ENCODE results near the gene CEP72. TPM values are rescaled to one million over a fixed set of nuclear protein-coding genes. Genes with fewer than 3 reads are reported as not detected.
A peak's percentile ranks its signal among the peaks of the same experiment; 100 is the strongest.
"Not testable (repeated sequence)": the region's sequence is repeated elsewhere in the genome, so short reads cannot be mapped to it uniquely, and the experiment has no call there.

Gene CEP72
- total RNA-seq, 4 donors from 2014 or later, result 2.2 to 33.8 (median 4.5) TPM

- no peaks in the 10 kb centered on the region for H3K27me3 ChIP-seq
- H3K9me3 ChIP-seq, result no peaks in the 10 kb centered on the region
- H3K27ac ChIP-seq, result peak overlapping the region in 1 of 4 donors; percentile 58
- H3K4me1 ChIP-seq, result peaks cover 0 to 41% (median 16%) of the 10 kb centered on the region in 4 donors
- no peaks in the 10 kb centered on the region for H3K36me3 ChIP-seq
- no peak for TF ChIP-seq POLR2A (IDR thresholded peaks at IDR 0.05)
- no peak overlapping the region for H3K4me3 ChIP-seq
- peak in 1 of 3 donors; percentile 46 for DNase-seq
Observed at GRCh38 chr5:674630-675011, 62.5 kb downstream of the CEP72 start.

DNA sequence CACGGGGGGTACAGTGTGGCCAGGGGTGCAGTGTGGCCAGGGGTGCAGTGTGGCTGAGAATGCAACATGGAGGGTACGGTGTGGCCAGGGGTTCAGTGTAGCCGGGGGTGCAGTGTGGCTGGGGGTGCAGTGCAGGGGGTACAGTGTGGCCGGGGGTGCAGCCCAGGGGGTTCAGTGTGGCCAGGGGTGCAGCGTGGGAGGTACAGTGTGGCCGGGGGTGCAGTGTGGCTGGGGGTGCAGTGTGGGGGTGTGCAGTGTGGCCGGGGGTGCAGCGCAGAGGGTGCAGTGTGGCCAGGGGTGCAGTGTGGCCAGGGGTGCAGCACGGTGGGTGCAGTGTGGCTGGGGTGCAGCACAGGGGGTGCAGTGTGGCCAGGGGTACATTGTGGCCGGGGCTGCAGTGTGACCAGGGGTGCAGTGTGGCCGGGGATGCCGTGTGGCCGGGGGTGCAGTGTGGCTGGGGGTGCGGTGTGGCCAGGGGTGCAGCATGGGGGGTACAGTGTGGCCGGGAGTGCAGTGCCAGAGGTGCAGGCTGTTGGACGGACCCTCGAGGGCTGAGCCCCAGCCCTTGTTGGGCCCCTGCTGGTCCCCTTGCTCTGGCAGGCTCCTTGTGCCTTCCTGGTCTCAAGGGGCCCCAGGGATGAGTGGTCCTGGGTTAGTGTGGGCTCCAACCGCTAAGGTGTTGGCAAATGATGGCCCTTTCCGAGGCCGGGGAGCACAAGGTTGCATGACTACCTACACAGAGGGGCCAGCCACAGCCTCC, 63.2 kb downstream of the CEP72 start:
- no peaks in the 10 kb centered on the region for H3K9me3 ChIP-seq
- no peaks in the 10 kb centered on the region for H3K36me3 ChIP-seq
- no peaks in the 10 kb centered on the region for H3K27me3 ChIP-seq
- H3K4me3 ChIP-seq, result no peak overlapping the region
- H3K27ac ChIP-seq, result no peak overlapping the region
- DNase-seq, result peak in 1 of 3 donors; percentile 49
- TF ChIP-seq, protein P1, sequence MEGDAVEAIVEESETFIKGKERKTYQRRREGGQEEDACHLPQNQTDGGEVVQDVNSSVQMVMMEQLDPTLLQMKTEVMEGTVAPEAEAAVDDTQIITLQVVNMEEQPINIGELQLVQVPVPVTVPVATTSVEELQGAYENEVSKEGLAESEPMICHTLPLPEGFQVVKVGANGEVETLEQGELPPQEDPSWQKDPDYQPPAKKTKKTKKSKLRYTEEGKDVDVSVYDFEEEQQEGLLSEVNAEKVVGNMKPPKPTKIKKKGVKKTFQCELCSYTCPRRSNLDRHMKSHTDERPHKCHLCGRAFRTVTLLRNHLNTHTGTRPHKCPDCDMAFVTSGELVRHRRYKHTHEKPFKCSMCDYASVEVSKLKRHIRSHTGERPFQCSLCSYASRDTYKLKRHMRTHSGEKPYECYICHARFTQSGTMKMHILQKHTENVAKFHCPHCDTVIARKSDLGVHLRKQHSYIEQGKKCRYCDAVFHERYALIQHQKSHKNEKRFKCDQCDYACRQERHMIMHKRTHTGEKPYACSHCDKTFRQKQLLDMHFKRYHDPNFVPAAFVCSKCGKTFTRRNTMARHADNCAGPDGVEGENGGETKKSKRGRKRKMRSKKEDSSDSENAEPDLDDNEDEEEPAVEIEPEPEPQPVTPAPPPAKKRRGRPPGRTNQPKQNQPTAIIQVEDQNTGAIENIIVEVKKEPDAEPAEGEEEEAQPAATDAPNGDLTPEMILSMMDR (IDR thresholded peaks at IDR 0.05), result no peak
- no peak for TF ChIP-seq POLR2A (IDR thresholded peaks at IDR 0.05)
- H3K4me1 ChIP-seq, result peaks cover 0 to 41% (median 16%) of the 10 kb centered on the region in 4 donors

GRCh38 chr5:675871-676698, 63.9 kb downstream of the CEP72 start:
- no peaks in the 10 kb centered on the region for H3K36me3 ChIP-seq
- H3K9me3 ChIP-seq, result no peaks in the 10 kb centered on the region
- DNase-seq, result peak; percentile 12 to 45 (median 41)
- no peaks in the 10 kb centered on the region for H3K27me3 ChIP-seq
- no peak overlapping the region for H3K27ac ChIP-seq
- H3K4me1 ChIP-seq, result peaks cover 0 to 39% (median 16%) of the 10 kb centered on the region in 4 donors
- TF ChIP-seq, protein P1 (IDR thresholded peaks at IDR 0.05), result no peak
- TF ChIP-seq POLR2A (IDR thresholded peaks at IDR 0.05), result no peak
- H3K4me3 ChIP-seq, result no peak overlapping the region

- no peaks in the 10 kb centered on the region for H3K9me3 ChIP-seq
- peak in 1 of 3 donors; percentile 3 for DNase-seq
- no peak for TF ChIP-seq POLR2A (IDR thresholded peaks at IDR 0.05)
- TF ChIP-seq, protein P1 (IDR thresholded peaks at IDR 0.05), result no peak
Observed at GRCh38 chr5:676699-677076, 64.5 kb downstream of the CEP72 start.

DNA sequence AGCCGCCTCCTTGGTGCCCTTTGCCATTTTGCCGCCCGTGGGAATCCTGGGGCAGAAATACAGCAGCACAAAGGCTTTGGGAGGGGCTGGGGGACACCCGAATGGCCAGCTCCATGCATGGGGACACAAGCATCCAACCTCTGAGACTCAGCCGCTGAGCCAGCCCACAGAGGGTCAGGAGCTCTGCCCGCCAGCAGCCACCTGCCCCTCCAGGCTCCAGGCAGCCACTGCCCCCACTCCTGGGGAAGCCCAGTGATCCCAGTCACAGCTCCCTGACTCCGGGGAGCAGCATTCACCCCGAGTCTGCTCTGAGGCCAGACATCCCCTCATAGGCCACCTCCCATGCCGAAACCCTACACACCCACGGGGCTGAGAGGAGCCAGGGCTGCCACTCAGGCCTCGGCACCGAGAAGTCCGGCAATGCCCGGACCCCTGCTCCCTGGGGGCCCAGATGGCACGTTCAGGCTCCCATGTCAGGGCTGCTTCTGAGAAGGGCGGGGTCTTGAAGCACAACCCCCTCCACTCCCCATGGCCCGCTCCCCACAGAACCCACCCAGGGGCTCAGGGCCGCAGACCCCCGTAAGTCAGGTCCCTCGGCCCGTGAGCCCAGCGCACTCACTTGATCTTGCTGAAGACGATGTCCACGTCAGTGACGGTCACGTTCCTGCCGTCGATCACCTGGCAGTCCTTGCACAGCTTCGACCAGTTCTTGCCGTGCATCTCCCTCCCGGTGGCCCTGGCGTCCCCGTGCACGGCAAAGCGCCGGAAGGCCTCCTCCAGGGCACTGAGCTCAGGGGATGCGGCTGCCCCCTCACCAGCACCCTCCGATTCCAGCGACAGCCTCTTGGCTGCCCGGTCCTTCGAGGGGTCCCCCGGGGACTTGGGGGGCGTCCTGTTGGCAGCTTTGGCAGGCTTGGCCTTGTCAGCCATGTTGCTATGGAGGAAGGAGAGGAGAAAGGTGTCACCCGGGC, 65.3 kb downstream of the CEP72 start:
- DNase-seq, result peak; percentile 8 to 42 (median 40)
- H3K4me1 ChIP-seq, result peaks cover 0 to 26% (median 7%) of the 10 kb centered on the region in 4 donors
- no peak for TF ChIP-seq POLR2A (IDR thresholded peaks at IDR 0.05)
- TF ChIP-seq, protein P1 (IDR thresholded peaks at IDR 0.05), result no peak

More at GRCh38 chr5:676699-677076, 64.5 kb downstream of the CEP72 start:
- H3K4me3 ChIP-seq, result no peak overlapping the region
- peaks cover 0 to 33% (median 13%) of the 10 kb centered on the region in 4 donors for H3K4me1 ChIP-seq
- no peaks in the 10 kb centered on the region for H3K36me3 ChIP-seq
- no peaks in the 10 kb centered on the region for H3K27me3 ChIP-seq
- no peak overlapping the region for H3K27ac ChIP-seq

DNA sequence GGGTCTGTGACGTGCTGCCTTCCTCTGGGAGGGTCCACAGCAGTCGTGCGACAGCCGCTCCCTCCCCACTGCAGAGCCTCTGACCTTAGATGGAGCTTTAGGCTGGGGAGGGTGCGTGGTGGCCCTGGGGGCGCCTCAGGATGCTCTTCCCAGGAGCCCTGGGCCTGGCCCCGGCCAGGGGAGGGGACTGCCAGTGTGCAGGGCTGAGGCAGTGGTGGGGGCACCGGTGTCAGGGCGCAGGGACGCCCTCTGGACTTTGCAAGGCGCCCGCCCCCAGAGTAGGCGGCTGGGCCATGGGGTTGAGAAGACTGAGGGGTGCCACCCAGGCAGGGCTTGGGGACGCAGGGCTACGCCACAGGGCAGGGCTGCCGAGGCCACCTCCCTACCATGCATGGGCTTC, 66.4 kb downstream of the CEP72 start:
- not testable (repeated sequence) for H3K36me3 ChIP-seq

More for the DNA sequence above, 65.3 kb downstream of the CEP72 start:
- Histone ChIP-seq H3K27me3 (no peaks in the 10 kb centered on the region), H3K27ac (no peak overlapping the region), H3K9me3 (no peaks in the 10 kb centered on the region), H3K4me3 (no peak overlapping the region), H3K36me3 (no peaks in the 10 kb centered on the region)

DNA sequence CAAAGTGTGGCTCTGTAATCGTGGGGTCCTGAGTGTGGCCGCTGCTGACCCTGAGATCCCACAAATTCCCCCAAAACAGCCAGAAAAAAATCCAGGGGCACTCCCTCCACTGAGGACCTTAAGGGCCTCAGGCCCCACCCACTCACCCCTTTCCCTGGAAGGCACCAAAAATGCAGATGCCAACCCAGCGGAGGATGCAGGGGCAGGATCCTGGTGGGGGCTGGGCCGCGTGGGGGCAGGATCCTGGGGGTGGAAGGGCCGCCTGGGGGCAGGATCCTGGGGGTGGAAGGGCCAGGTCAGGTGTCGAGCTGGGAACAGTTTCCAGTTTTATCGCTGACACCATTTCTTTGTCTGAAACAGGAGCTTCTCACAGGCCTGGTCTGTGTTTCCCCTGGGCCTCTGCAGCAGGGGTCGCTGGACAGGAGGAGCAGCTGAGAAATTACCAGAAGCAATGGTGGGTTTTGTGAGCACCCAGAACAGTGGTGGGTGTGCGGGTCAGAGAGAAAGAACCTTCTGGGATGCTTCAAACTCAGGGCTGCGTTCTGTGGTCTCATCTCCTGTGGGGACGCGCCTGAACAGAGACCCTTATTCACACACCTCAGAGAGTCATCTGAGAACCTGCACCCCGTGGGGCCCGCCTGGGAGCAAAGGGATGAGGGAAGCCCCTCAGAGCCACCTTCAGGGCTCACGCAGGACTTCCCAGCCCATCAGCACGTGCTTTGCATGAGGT, 67.2 kb downstream of the CEP72 start:
- H3K9me3 ChIP-seq, H3K4me1 ChIP-seq, H3K27me3 ChIP-seq, H3K36me3 ChIP-seq, H3K4me3 ChIP-seq, H3K27ac ChIP-seq: not testable (repeated sequence)
- DNase-seq, result peak; percentile 10 to 20 (median 19)

More for the DNA sequence above, 66.4 kb downstream of the CEP72 start:
- not testable (repeated sequence) for H3K27ac ChIP-seq, H3K4me3 ChIP-seq, H3K27me3 ChIP-seq, H3K9me3 ChIP-seq
- DNase-seq, result peak in 2 of 3 donors; percentile 31 to 34
- peaks cover 0 to 15% (median 2%) of the 10 kb centered on the region in 4 donors for H3K4me1 ChIP-seq

- not testable (repeated sequence) for H3K36me3 ChIP-seq, H3K4me1 ChIP-seq, H3K27me3 ChIP-seq, H3K27ac ChIP-seq, H3K9me3 ChIP-seq, H3K4me3 ChIP-seq
- peak in 1 of 3 donors; percentile 10 for DNase-seq
Observed at GRCh38 chr5:680118-680795, 68.1 kb downstream of the CEP72 start.
